Lung microvascular endothelial cell (primary cell): ENCODE results near the gene PLD2. TPM values are rescaled to one million over a fixed set of nuclear protein-coding genes. Genes with fewer than 3 reads are reported as not detected.
"Not testable (repeated sequence)": the region's sequence is repeated elsewhere in the genome, so short reads cannot be mapped to it uniquely, and the experiment has no call there.

Source experiments
- DNase-seq, 2 donors: peaks; one replicate each; pipeline versions ENCODE4 v3.0.0 to v3.0.0-alpha.2; 2010; ENCODE audit warnings: low read depth in 2 of 2
- total RNA-seq: library from RNA; depleted of rRNA; stranded (reverse); fragments of >200 nt; gene quantifications from 2 replicates; pipeline ENCODE4 v1.2.1, GENCODE V29; 2014

PLD2 gene
- total RNA-seq, 1 donor from 2014 or later, result 23.8 TPM

- no peak for DNase-seq
These were observed 17.3 kb upstream of the PLD2 start for GRCh38 chr17:4789701-4789950.

GRCh38 chr17:4789951-4790704, 16.8 kb upstream of the PLD2 start:
- DNase-seq, result peak; percentile 89 to 90

- no peak for DNase-seq
These were observed 16.3 kb upstream of the PLD2 start for GRCh38 chr17:4790705-4791088.

- DNase-seq, result no peak
These were observed 11.8 kb upstream of the PLD2 start for GRCh38 chr17:4795168-4795567.

- peak; percentile 59 to 66 for DNase-seq
These were observed 10.4 kb upstream of the PLD2 start for GRCh38 chr17:4796552-4796920.

GRCh38 chr17:4800462-4801196, 6.3 kb upstream of the PLD2 start:
- DNase-seq, result no peak

GRCh38 chr17:4802228-4802627, 4.7 kb upstream of the PLD2 start, which contains the start of gene C17orf114:
Gene C17orf114 (minus strand): TSS chr17:4802328.
- no peak for DNase-seq

- DNase-seq, result peak in 1 of 2 donors; percentile 23
These were observed 536 bp upstream of the PLD2 start for GRCh38 chr17:4806456-4806776.

- no peak for DNase-seq
These were observed 839 bp downstream of the PLD2 start for GRCh38 chr17:4807605-4808377.

- DNase-seq, result peak; percentile 17 to 58
These were observed 1.4 kb downstream of the PLD2 start for GRCh38 chr17:4808378-4808767.

- no peak for DNase-seq
These were observed 3.8 kb downstream of the PLD2 start for GRCh38 chr17:4810696-4811290.

- DNase-seq, result no peak
These were observed 4.5 kb downstream of the PLD2 start for GRCh38 chr17:4811471-4811870.

- no peak for DNase-seq
These were observed 5.7 kb downstream of the PLD2 start for GRCh38 chr17:4812690-4813089.

- DNase-seq, result peak in 1 of 2 donors; percentile 36
These were observed 8.2 kb downstream of the PLD2 start for GRCh38 chr17:4815043-4815675.

GRCh38 chr17:4816826-4817225, 9.9 kb downstream of the PLD2 start:
- DNase-seq, result no peak

- DNase-seq, result no peak
These were observed 11.3 kb downstream of the PLD2 start for GRCh38 chr17:4818276-4818675.

GRCh38 chr17:4822835-4823234, 15.9 kb downstream of the PLD2 start:
- no peak for DNase-seq

GRCh38 chr17:4823373-4824089, 16.6 kb downstream of the PLD2 start:
- DNase-seq, result no peak

- DNase-seq, result no peak
These were observed 20.4 kb downstream of the PLD2 start for GRCh38 chr17:4827399-4827798.

- DNase-seq, result not testable (repeated sequence)
These were observed 25.9 kb downstream of the PLD2 start for GRCh38 chr17:4832829-4833177.
